Left lung (tissue), 10 donors: ENCODE data around the gene PDE8B. TPM values are rescaled to one million over a fixed set of nuclear protein-coding genes. Genes with fewer than 3 reads are reported as not detected.

ENCODE experiments used
- ATAC-seq: fragments of 200-7000 bp; cut with Tn5 transposase; one replicate; pipeline ENCODE4 v1.9.1; 2020; ENCODE audit warnings: moderate library complexity
- DNase-seq, 4 donors: peaks; one replicate each; pipeline ENCODE4 v3.0.0-alpha.2; 2013 to 2020
- H3K27ac ChIP-seq, 2 donors: fragments of 200-600 bp; sonication (generic) in 1 of 2; one replicate each; pipeline versions ENCODE4 v1.5.0 to v1.8.0; 2020 to 2021
- H3K27me3 ChIP-seq, 2 donors: fragments of 200-600 bp; sonication (generic) in 1 of 2; one replicate each; pipeline versions ENCODE4 v1.5.0 to v1.8.0; 2020 to 2021
- H3K36me3 ChIP-seq, 2 donors: fragments of 200-600 bp; sonication (generic) in 1 of 2; one replicate each; pipeline versions ENCODE4 v1.5.0 to v1.8.0; 2020 to 2021
- H3K4me1 ChIP-seq, 2 donors: fragments of 200-600 bp; one replicate each; pipeline ENCODE4 v1.8.0; 2021
- H3K4me3 ChIP-seq, 2 donors: fragments of 200-600 bp; sonication (generic) in 1 of 2; one replicate each; pipeline versions ENCODE4 v1.5.0 to v1.8.0; 2020 to 2021; ENCODE audit warnings: mild to moderate bottlenecking in 1 of 2
- H3K9me3 ChIP-seq, 2 donors: fragments of 200-600 bp; sonication (generic) in 1 of 2; one replicate each; pipeline versions ENCODE4 v1.5.0 to v1.8.0; 2020 to 2021
- intact Hi-C, 2 donors: fragments of 100-400 bp; cut with DNase I; formaldehyde crosslinking; loops; one replicate each; pipeline versions ENCODE4 v1.11.2 to v1.14.2; 2022
- polyA plus RNA-seq, 6 donors: library from polyadenylated mRNA; unstranded; fragments of 120-200 nt; gene quantifications; one replicate each; pipeline ENCODE4 v1.2.1, GENCODE V29; 2013; ENCODE audit not compliant: insufficient read length in 6 of 6
- total RNA-seq, 2 donors: library from RNA; stranded (reverse); fragmentation: NEBNext Ultra II Directional; extraction: Animal tissue kit (Norgen Biotek cat#: 25700); gene quantifications; one replicate each; pipeline ENCODE4 v1.2.1, GENCODE V29; 2021
- TF ChIP-seq, protein P1 (sequence below), 2 donors: fragments of 200-600 bp; sonication (generic) in 1 of 2; IDR thresholded peaks; one replicate each; pipeline versions ENCODE4 v1.5.0 to v1.8.0; 2021; ENCODE audit warnings: antibody characterized with exemption in 2 of 2
- donor health status: DM: no; HTN: yes; CAD: no.
- donor health status: DM: no; HTN: no; CAD: no.

The PDE8B gene
- total and polyA plus RNA-seq, 8 donors, result 3.3 to 8.7 (median 6.5) TPM

DNA sequence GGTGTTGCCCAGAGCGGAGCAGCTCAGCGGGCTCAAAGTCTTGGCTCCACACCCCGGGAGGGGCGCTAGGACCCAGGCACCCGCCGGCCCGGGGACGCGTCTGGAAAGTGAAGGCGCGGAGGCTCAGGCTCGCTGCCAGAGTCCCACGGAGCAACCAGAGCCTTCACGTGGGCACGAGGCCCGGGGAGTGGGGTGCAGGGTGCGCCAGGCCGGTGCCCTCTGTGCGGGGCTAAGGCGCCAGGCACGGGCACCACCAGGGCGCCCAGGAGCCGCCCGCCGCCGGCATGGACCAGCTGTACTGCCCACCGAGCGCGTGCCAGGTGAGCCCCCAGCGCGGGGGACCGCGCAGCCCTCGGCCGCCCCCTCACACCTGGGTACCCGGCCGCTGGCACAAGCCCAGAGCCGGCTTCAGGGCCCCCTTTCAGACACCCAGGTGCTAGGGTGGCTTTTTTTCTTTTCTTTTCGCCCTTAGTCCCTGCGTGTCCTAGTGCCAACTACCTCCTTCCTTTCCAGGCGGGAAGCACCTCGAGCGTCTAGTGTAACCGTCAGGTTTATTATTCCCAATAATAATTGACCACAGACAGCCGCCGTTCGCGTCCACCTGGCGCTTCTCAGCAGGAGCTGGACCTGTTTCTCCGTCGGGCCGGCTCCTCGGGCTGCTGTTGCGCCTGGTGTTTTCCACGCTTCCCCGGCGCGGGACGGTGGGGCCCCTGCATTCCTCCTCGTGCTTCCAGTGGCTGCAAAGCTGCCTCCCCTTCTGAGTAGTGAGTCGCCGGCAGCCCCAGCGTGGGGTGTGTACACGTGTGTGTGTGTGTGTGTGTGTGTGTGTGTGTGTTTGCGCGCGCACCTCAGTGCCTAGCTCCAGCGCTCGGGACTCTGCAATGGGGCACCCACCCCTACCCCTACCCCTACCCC, 30.1 kb upstream of the PDE8B start:
- DNase-seq, result peak in 1 of 4 donors; percentile 78
- intact Hi-C loops, result no loop called here

DNA sequence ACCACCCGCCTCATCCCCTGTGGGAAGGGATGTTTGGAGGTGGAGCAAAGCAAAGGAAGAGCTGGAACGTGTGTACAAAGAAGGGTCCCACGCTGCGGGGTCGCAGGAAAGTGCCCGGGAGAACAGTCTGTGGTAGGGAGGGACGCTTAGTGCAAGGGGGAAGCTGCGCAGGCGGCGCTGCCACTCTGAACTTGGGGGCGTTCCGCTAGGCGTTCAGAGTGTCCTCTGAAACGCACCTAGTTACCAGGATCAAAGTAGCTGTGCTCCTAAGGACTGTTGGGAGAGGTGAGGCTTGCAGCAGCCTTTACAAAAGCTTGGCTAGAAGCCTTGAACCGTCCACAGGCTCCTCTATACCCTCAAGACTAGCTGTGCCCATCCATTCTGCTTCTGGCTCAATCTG, 29.3 kb upstream of the PDE8B start:
- intact Hi-C loops, result no loop called here
- TF ChIP-seq, protein P1, sequence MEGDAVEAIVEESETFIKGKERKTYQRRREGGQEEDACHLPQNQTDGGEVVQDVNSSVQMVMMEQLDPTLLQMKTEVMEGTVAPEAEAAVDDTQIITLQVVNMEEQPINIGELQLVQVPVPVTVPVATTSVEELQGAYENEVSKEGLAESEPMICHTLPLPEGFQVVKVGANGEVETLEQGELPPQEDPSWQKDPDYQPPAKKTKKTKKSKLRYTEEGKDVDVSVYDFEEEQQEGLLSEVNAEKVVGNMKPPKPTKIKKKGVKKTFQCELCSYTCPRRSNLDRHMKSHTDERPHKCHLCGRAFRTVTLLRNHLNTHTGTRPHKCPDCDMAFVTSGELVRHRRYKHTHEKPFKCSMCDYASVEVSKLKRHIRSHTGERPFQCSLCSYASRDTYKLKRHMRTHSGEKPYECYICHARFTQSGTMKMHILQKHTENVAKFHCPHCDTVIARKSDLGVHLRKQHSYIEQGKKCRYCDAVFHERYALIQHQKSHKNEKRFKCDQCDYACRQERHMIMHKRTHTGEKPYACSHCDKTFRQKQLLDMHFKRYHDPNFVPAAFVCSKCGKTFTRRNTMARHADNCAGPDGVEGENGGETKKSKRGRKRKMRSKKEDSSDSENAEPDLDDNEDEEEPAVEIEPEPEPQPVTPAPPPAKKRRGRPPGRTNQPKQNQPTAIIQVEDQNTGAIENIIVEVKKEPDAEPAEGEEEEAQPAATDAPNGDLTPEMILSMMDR (IDR thresholded peaks at IDR 0.05), result no peak
- peaks cover 16 to 53% of the 10 kb centered on the region in 2 donors for H3K27me3 ChIP-seq
- H3K4me3 ChIP-seq, result no peak overlapping the region
- no peaks in the 10 kb centered on the region for H3K36me3 ChIP-seq
- H3K9me3 ChIP-seq, result no peaks in the 10 kb centered on the region
- ATAC-seq, result peak; percentile 11
- no peak overlapping the region for H3K27ac ChIP-seq
- no peak for DNase-seq
- peaks cover 0 to 9% of the 10 kb centered on the region in 2 donors for H3K4me1 ChIP-seq

More for the DNA sequence above, 30.1 kb upstream of the PDE8B start:
- H3K4me3 ChIP-seq, result peak overlapping the region; percentile 33 to 34
- H3K4me1 ChIP-seq, result peaks cover 0 to 9% of the 10 kb centered on the region in 2 donors
- no peaks in the 10 kb centered on the region for H3K36me3 ChIP-seq
- H3K27ac ChIP-seq, result no peak overlapping the region
- TF ChIP-seq, protein P1 (IDR thresholded peaks at IDR 0.05), result no peak
- H3K27me3 ChIP-seq, result peaks cover 16 to 53% of the 10 kb centered on the region in 2 donors
- H3K9me3 ChIP-seq, result no peaks in the 10 kb centered on the region
- peak; percentile 58 for ATAC-seq

DNA sequence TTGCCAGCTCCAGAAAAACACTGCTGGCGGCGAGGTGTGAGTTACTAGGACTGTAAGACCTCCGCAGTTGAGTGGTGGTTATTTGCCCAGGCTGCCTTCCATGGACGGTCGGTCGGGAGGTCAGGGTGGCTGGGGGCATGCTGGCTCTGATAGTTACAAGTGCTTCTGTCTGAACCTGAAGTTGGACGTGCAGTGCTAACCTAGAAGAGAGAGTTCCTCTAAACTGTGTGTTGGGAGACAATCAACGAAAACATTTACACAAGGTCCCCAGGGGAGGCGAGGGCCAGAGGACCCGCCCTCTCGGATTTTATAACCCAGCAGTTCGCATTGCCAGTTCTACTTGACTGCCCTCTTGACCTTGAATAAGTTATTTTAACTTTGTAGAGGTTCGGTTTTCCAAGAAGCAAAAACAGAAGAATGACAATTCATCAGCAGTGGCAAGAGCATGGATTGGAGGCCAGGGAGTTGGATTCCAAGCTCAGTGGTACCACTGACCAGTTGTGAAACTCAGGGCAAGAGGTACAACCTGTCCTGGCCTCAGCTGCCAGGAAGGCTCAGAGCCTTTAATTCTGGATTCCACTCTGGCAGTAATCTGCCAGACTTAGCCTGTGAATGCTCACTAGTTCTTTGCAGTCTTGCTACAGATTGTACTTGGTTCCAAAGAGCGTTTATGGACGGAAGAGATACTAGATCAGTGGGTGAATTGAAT, 28.7 kb upstream of the PDE8B start:
- no peak for DNase-seq
- H3K36me3 ChIP-seq, result no peaks in the 10 kb centered on the region
- H3K27ac ChIP-seq, result no peak overlapping the region
- TF ChIP-seq, protein P1 (IDR thresholded peaks at IDR 0.05), result no peak
- peak; percentile 41 for ATAC-seq
- H3K9me3 ChIP-seq, result no peaks in the 10 kb centered on the region
- intact Hi-C loops, result no loop called here
- peaks cover 16 to 53% of the 10 kb centered on the region in 2 donors for H3K27me3 ChIP-seq
- H3K4me1 ChIP-seq, result peaks cover 0 to 9% of the 10 kb centered on the region in 2 donors
- no peak overlapping the region for H3K4me3 ChIP-seq

DNA sequence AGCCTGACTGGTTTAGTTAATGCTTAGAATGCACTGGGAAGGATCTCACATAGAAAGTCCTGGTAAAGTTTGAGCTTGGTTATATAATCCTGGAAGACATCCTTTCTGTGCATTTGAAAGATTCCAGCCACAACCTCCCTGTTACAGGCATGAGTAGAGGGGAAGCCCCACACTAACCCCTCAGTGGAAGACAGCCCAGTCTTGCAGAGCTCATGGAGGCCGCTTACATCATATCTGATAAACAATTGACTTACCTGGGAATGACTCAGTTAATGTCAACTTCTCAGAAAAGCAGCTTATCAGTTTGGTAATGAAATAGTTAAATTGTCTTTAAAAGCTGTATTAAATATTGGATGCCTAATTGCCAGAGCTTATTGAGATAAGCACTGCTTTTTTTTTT, 28.1 kb upstream of the PDE8B start:
- no peaks in the 10 kb centered on the region for H3K9me3 ChIP-seq
- TF ChIP-seq, protein P1 (IDR thresholded peaks at IDR 0.05), result no peak
- ATAC-seq, result no peak
- peaks cover 0 to 9% of the 10 kb centered on the region in 2 donors for H3K4me1 ChIP-seq
- peaks cover 16 to 52% of the 10 kb centered on the region in 2 donors for H3K27me3 ChIP-seq
- intact Hi-C loops, result no loop called here
- H3K4me3 ChIP-seq, result no peak overlapping the region
- no peak overlapping the region for H3K27ac ChIP-seq
- H3K36me3 ChIP-seq, result no peaks in the 10 kb centered on the region
- no peak for DNase-seq
